ENCODE measurements around the gene C5orf15.
A peak's percentile ranks its signal among the peaks of the same experiment; 100 is the strongest.
"Not testable (repeated sequence)": the region's sequence is repeated elsewhere in the genome, so short reads cannot be mapped to it uniquely, and the experiment has no call there.

Gene C5orf15

DNA sequence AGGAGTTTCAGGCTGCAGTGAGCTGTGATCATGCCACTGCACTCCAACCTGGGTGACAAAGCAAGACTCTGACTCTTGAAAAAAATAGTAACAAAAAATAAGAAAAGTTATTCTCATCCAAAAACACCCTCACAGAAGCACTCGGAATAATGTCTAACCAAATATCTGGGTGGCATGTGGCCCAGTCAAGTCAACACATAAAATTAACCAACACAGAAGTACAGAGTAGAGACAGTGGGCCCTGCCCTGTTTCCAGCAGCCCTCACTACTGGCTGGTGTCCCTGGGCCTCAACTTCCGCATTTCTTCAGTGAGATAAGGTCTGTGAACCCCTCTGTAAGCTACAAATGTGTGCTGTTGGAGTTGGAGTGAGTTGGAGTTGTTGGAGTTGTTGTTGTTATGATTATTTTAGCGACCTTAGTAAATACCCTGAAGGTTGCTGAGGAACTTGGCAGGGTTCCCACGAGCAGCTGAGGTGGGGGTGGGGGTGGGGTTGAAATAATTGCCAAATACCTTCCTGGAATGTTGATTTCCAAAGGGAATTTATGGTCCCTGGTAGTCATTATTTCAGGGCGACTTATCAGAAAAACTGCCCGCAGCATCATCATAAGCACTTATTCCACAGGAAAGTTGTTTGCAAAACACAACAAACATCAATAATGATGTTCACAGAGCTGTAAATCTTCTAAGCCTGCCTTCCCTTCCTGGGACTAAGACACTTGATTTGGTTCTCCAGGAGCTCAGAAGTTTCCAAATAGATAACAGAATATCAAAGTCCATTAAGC is 30.2 kb downstream of the C5orf15 start:
- DNase-seq (ENCODE audit: low read depth in 2 of 2) = no peak

DNA sequence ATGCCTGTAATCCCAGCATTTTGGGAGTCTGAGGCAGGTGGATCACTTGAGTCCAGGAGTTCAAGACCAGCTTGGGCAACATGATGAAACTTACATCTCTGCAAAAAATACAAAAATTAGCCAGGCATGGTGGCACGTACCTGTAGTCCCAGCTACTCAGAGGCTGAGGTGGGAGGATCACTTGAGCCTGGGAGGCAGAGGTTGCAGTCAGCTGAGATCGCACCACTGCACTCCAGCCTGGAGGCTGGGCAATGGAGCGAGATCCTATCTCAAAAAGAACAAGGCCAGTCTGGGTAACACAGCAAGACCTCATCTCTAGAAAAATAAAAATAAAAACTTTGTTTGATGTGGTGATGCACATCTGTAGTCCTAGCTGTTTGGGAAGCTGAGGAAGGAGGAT is 30.8 kb downstream of the C5orf15 start:
- not testable (repeated sequence) for DNase-seq (ENCODE audit: low read depth in 2 of 2)

DNA sequence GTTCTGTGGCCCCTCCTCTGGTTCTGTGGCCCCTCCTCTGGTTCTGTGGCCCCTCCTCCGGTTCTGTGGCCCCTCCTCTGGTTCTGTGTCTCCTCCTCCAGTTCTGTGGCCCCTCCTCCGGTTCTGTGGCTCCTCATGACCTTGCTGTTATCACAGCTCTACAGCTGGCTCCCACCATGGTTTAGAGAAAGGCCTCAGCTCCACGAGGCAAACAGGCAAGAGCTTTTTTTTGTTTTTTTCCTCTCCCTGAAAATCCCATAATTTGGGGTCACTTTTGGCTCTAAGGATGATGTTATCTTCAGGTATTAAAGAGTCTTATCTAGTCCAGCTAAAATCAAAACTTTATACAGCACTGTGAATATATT is 31.8 kb downstream of the C5orf15 start:
- no peak for DNase-seq (ENCODE audit: low read depth in 2 of 2)

DNA sequence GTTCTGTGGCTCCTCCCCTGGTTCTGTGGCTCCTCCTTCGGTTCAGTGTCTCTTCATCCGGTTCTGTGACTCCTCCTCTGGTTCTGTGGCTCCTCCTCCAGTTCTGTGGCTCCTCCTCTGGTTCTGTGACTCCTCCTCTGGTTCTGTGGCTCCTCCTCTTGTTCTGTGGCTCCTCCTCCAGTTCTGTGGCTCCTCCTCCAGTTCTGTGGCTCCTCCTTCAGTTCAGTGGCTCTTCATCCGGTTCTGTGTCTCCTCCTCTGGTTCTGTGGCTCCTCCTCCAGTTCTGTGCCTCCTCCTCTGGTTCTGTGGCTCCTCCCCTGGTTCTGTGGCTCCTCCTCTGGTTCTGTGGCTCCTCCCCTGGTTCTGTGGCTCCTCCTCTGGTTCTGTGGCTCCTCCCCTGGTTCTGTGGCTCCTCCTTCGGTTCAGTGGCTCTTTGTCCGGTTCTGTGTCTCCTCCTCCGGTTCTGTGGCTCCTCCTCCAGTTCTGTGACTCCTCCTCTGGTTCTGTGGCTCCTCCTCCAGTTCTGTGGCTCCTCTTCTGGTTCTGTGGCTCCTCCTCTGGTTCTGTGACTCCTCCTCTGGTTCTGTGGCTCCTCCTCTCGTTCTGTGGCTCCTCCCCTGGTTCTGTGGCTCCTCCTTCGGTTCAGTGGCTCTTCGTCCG is 32.3 kb downstream of the C5orf15 start:
- DNase-seq (ENCODE audit: low read depth in 2 of 2) = not testable (repeated sequence)

DNA sequence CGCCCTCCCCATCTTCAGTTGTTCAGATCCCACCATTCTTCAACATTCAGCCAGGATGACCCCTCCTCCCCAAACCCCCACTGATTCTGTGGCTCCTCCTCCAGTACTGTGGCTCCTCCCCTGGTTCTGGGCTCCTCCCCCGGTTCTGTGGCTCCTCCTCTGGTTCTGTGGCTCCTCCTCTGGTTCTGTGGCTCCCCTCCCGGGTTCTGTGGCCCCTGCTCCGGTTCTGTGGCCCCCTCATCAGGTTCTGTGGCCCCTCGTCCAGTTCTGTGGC is 32.8 kb downstream of the C5orf15 start:
- DNase-seq (ENCODE audit: low read depth in 2 of 2) = no peak

DNA sequence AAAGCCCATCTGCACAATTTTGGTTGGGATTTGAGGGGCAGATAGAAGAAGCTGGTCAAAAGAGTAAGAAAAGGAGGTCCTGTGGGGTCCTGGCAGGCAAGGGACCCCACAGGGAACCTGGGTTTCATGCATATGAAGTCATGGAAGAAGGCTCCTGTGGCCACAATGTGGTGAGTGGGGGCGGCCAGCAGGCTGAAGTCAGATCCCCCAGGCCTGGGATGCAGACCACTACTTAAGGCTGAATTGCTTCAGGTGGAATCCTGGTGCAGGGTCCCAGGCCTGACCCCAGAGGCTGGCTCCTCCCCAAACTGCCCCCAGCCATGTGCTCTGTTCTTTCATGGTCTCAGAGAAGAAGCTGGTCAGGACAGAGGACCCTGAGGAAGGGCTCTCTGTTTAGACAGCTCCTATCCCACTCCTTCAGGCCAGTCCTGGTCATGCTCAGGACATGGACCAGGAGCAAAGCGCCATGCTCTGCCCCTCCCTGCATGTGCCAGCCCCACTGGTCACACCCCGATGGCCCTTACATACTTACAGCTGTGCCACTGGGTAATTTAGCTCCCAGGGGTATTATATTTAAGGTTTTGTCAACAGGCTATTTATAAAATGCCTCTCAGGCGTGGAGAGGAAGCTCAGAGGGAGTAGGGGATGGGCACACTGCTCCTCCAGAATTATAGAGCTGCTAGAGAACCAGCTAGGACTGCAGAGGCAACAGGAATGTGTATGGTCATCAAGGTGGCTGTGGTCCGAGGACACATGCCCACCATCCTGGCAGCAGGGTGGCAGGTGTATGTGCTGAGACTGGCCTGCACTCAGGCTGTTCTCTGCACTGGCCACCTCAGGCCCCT is 33.4 kb downstream of the C5orf15 start:
- DNase-seq (ENCODE audit: low read depth in 2 of 2) = no peak

DNA sequence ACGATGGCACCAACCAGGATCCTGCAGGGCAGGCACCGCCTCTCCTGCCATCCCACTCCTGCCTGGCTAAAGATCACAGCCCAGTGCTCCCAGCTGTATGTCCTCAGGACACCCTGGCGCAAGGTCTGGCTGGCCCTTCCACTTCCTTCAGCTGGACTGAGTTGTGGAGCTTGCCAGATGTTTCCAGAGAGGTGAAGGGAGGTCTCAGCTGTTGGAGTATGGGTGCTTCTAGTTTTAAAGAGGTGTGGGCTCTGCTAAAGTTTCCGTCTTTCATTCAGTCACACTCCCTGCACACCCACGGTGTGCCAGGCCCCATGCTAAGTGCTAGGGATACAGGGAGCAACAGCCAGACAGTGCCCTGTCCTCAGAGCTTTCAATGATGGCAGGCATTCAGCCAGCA is 34.1 kb downstream of the C5orf15 start:
- no peak for DNase-seq (ENCODE audit: low read depth in 2 of 2)

DNA sequence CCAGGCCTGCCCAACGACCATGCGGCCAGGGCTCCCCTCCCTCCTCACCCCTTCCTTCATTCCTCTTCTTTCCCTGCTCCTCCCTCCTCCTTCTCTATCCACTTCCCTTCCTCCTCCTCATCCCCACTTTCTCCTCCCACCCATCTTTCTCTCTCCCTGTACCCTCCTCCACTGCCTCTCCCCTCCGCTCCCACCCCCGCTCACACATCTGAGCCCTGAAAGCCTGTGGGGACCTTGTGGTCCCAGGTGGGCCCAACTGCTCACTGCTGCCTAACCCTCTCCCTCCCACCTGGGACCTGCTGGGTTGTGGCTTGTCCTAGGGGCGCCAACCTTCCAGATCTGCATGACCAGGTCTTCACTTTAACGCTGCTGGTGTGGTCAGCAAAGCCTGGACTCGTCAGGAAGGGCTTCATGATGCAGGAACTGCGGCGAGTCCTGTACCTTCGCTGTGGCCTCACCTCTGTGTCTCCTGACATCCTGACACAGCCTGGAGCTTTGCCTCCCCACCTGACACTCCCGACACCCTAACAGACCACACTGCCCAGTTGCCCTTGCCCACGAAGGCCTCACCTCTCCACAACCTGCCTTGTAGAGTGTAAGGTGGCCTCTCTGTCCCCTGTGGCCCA is 34.6 kb downstream of the C5orf15 start:
- no peak for DNase-seq (ENCODE audit: low read depth in 2 of 2)

DNA sequence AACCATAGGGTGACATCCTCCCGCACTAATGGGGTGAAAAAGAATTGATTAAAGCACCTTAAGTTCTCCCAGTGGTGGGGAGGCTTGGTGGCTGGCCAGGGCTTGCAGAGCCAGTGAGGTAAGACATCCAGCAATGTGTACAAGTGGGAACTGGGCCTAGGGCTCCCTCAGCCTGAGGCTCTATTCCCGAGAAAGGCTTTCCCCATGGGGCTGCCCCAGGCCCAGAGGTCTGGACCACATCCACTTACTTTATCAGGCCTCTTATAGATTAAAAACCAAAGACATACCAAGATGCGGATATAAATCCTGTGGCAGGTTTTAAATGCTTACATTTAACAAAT is 35.3 kb downstream of the C5orf15 start:
- DNase-seq (ENCODE audit: low read depth in 2 of 2) = no peak

DNA sequence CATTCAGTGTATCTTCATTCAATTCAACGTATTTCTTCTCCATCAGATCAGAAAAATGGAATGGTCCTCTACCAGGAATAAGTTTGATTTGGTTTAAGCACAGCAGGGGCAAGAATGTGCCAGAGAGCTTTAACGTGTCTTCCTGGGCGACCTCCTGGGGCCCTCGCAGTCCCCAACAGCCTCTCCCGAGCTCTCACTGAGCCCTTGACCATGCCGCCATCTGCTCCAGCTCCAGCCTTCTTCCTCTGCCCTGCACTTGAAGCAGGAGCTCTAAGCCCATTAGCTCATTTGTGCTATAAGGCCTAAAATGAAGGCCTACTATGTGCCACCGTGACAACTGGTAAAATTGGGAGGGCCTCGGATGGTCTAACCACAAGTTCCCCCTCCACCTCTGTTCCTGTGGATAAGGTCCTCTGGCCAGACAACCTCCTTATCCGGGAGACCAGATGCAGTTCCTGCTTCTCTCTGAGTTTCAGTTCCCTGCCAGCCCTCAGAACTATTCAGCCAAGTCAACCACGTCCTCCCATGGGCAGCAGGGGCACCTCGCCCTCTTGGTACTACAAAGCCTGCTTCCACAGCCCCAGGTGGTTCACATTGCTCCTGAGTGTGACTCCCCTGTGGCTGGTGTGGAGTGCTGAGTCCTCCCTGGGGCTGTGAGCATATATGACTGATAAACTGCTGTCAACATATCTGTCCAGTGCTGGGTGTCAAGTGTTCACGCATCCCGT is 35.8 kb downstream of the C5orf15 start:
- DNase-seq (ENCODE audit: low read depth in 2 of 2) = no peak

DNA sequence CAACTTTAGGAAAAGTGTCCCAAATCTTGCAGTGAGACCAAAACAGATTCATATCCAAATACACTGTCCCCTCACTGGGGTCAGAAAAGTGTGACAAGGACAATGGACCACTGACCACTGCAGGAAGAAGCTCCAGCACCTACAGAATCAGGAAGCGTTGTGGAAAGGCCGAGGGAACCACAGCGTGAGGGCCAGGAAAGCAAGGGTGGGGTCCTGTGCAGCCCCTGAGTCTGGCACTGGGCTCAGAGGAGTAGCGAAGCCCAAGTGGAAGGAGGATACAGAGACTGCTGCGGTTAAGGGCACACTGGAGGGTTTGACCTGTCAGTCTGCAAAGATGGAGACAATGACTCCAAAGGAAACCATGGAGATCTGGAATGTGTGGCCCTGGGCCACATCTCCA is 36.9 kb downstream of the C5orf15 start:
- DNase-seq (ENCODE audit: low read depth in 2 of 2) = no peak

DNA sequence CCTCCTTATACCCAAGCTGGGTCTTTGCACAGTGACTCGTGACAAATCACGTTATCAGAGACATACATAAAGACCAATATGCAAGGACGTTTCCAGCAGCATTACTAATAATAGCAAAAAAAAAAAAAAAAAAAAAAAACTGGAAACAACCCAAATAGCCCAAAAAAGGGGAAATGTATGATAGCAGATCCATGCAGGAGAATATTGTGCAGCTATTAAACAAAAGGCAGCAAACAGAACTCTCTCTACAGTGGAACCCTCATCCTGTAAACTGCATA is 37.7 kb downstream of the C5orf15 start:
- DNase-seq (ENCODE audit: low read depth in 2 of 2) = no peak

DNA sequence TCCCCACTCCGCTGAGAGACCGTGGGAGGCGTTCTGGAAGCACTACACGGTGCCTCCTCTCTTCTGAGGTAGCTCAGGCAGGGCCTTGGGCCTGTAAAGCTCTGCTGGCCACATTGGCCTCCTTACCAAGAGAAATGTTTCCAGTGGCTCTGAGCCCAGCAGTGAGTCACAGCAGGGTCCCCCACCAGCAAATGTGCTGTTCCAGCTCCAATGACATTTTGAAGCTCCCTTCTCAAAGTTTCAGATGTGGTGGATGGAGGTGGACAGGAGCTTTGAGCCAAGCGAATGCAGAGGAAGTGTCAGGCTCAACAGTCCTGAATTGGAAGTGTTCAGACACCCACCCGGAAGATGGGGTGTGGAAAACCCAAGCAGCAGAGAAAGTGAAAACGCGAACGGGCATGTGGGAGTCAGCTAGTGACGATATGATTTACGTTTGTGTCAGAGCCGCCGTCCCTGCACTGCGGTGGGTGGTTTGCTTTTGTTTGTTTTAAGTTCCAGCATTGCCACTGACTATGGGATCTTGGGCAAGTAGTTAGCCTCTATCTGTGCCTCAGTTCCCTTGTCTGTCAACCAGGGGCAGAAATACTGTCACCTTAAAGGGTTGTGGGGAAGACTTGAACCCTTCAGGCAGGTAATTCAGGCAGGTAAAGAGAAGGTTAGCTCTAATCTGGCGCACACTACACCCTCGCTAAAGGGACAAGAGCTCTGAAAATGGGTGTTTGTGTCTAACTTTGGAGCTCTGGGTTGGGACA is 38.2 kb downstream of the C5orf15 start:
- peak; percentile 45 to 68 for DNase-seq (ENCODE audit: low read depth in 2 of 2)

DNA sequence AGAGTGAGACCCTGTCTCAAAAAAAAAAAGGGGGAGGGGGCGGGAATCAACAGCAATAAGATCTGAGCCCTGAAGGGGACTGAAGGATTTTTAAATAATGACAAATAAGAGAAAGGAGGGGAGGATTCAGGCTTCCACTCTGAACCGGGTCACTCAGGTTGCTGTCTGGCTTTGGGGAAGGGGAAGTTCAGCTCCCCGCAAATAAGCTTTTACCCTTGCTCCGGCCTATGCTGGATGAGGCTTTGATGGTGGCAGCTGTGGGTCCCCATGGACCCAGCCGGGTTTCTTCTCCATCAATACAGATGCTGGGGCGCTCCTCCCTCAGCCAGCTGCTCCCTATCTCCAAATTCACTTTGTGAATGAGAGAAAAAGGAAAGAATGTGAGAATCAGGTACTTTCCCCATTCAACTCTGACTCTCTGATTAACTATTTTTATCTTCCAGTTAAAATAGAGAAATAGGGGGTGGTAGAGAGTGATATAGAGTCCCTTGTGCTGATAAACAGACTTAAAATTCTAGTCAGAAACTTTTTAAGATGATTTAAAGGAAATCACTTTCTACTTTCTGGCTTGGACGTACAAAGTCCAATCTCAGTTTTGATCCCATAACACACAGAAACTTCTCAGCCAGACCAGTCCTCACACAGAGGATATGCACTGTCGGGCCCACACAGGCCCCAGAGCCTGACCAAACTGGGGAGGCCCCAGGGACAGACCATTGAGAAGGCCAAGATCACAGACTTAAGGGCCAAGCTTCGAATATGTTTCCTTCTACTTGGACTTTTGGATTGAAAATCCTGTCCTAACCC is 39.6 kb downstream of the C5orf15 start:
- DNase-seq (ENCODE audit: low read depth in 2 of 2) = no peak

DNA sequence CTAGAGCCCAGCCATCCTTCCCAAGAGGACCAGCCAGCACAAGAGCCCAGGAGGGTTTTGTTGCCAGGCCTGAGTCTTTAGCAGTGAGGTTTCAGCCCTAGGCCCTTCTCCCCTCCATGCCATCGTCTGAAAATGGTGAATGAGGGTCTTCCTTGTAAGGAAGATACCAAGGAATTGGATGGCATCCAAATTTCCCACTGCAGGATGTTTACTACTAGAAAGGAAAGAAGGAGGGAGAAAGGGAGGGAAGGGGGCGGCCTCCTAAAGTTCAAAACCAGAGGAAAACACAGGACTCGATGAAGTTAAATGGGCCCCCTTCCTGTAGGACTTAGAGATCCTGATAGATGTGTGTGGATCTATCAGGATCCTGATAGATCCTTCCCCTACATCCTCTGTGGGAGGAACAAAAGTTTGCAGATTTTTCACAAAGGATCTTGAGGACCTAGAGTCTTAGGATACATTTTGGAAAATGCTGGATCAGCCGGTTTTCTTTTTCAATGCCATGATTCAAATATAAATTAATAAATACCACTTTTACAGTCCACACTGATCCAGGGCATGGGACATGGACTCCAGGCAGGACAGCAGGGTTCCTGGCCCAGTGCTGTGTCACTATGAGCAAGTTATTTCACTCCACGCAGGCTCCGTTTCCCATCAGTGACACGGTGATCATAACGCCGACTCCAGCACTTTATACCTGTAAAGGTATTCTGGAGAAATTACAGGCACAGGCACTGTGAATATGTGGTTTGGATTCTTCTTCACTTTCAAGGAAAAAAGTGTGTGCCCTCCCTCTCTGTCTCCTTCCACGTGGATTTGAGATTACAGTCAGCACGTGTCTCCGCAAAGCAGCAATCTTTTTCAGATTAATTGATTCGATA is 40.9 kb downstream of the C5orf15 start:
- DNase-seq (ENCODE audit: low read depth in 2 of 2) = no peak

DNA sequence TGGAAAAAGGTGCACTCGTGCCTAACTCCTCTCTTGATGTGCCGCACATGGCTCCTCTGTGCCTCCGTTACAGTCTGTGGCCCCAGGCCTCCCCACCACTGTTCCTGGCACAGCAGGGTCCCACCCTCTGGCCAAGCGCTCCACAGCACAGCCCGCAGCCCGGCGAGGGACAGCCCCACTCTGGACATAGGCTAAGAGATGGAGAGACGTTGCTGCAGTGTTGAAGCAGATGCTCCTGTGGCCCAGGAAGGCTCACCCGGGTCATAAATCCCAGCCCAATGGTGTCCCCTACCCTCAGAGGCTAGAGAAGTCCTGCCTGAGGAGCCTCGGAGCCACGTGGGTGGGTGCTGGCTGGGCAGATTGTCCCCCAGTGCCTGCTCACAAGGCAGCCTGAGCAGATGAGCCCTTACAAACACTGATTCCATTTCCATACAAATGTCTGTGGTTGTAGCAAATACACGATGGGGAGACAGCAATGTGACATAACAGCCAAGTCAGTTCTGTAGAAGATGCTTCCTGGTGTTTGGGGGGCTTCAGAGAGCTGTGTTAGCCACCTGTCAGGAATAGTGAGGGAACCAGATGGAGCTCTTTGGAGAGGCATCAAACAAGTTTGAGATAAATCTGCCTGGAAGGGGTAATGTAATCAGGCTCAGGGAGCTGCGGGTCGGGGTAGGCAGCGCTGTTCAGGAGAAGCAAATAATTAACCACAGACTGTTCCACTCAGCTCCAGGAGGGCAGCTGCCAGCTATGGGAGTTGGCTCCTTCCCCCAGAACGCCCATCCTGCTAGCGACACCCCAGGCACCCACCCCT is 41.7 kb downstream of the C5orf15 start:
- no peak for DNase-seq (ENCODE audit: low read depth in 2 of 2)

DNA sequence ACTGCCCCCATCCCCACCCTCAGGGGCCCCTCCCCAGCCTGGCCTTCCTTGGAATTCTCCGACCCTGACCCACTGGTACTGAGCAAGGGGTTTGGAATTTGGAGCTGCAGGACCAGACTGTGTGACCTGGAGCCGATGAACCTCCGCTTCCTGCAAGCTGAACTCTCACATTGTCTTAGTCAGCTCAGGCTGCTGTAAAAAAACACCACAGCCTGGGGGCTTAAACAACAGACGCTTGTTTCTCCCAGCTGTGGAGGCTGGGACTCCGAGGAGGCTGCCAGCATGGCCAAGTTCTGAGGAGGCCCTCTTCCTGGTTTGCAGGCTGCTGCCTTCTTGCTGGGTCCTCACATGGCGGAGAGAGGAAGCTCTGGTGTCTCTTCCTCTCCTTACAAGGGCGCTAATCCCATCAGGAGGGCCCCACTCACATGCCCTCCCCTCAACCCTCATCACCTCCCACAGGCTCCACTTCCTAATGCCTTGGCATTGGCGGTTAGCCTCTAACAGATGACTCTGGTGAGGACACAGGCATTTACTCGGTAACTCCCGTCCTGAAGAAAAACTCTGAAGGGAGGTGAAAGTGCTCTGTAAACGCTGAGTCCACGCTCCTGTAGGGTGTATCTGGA is 42.4 kb downstream of the C5orf15 start:
- DNase-seq (ENCODE audit: low read depth in 2 of 2) = no peak

DNA sequence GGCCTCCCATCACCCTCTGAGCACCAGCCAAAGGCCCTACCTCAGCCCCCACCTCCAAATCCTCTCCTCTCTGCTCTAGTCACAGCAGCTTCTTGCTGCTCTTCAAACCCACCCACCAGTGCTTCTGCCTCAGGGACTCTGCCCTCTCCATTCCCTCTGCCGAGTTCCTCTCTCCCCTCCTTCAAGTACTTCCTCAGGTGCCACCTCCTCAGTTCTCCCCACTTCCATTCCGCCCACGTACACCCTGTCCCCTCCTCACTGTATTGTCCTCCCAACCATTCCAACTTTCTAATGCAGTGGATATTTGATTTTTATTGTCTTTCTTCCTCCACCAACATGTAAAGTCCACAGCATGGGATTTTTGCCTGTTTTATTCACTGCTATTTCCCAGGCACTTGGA is 43.2 kb downstream of the C5orf15 start:
- no peak for DNase-seq (ENCODE audit: low read depth in 2 of 2)
